H9 (cell line): ENCODE measurements around the gene MRPL53. TPM values are rescaled to one million over a fixed set of nuclear protein-coding genes. Genes with fewer than 3 reads are reported as not detected.

Experiments
- DNase-seq: peaks from one replicate; pipeline ENCODE4 v3.0.0-alpha.2; 2017
- H2AFZ ChIP-seq: one replicate; pipeline ENCODE4 v1.6.1; 2013; ENCODE audit warnings: mild to moderate bottlenecking, low read length, control low read depth, moderate library complexity
- H2AK5ac ChIP-seq: 2 replicates; pipeline ENCODE4 v1.6.1; 2013; ENCODE audit warnings: low read length, control low read depth, mixed read lengths; ENCODE audit not compliant: insufficient read length
- H2BK120ac ChIP-seq: one replicate; pipeline ENCODE4 v1.6.1; 2013; ENCODE audit warnings: low read depth, mild to moderate bottlenecking, low read length, control low read depth, inconsistent platforms; ENCODE audit not compliant: poor library complexity, severe bottlenecking
- H2BK12ac ChIP-seq: 2 replicates; pipeline ENCODE4 v1.6.1; 2013; ENCODE audit warnings: low read length, control low read depth, mixed read lengths, low read depth; ENCODE audit not compliant: insufficient read length
- H2BK15ac ChIP-seq: 2 replicates; pipeline ENCODE4 v1.6.1; 2013; ENCODE audit warnings: low read depth, low read length, control low read depth
- H2BK20ac ChIP-seq: one replicate; pipeline ENCODE4 v1.6.1; 2013; ENCODE audit warnings: low read depth, mild to moderate bottlenecking, low read length, control low read depth, inconsistent platforms; ENCODE audit not compliant: poor library complexity, severe bottlenecking
- H2BK5ac ChIP-seq: 2 replicates; pipeline ENCODE4 v1.6.1; 2013; ENCODE audit warnings: low read length, control low read depth, mixed read lengths; ENCODE audit not compliant: insufficient read length
- H3K14ac ChIP-seq: 2 replicates; pipeline ENCODE4 v1.6.1; 2013; ENCODE audit warnings: low read length, control low read depth; ENCODE audit not compliant: insufficient read depth
- H3K18ac ChIP-seq: 2 replicates; pipeline ENCODE4 v1.6.1; 2013; ENCODE audit warnings: low read depth, mild to moderate bottlenecking, mixed read lengths, low read length, control low read depth; ENCODE audit not compliant: insufficient read length
- H3K23ac ChIP-seq: 2 replicates; pipeline ENCODE4 v1.6.1; 2013; ENCODE audit warnings: low read length, control low read depth, mixed read lengths, low read depth; ENCODE audit not compliant: insufficient read length
- H3K23me2 ChIP-seq: 2 replicates; pipeline ENCODE4 v1.6.1; 2013; ENCODE audit warnings: low read depth, mild to moderate bottlenecking, mixed read lengths, low read length, control low read depth; ENCODE audit not compliant: insufficient read length, poor library complexity, severe bottlenecking
- H3K27ac ChIP-seq: 2 replicates; pipeline ENCODE4 v1.5.1; 2013; ENCODE audit warnings: low read length, control low read depth, mixed read lengths, low read depth; ENCODE audit not compliant: insufficient read length
- H3K27me3 ChIP-seq: 2 replicates; pipeline ENCODE4 v1.6.1; 2013; ENCODE audit warnings: low read length, control low read depth, inconsistent platforms; ENCODE audit not compliant: insufficient read depth
- H3K4ac ChIP-seq: 2 replicates; pipeline ENCODE4 v1.6.1; 2013; ENCODE audit warnings: low read depth, mild to moderate bottlenecking, control low read depth, inconsistent platforms, low read length, moderate library complexity
- H3K4me1 ChIP-seq: 2 replicates; pipeline ENCODE4 v1.6.1; 2013; ENCODE audit warnings: low read length, control low read depth, inconsistent platforms; ENCODE audit not compliant: insufficient read depth
- H3K4me2 ChIP-seq: 2 replicates; pipeline ENCODE4 v1.6.1; 2013; ENCODE audit warnings: low read length, control low read depth, mixed read lengths; ENCODE audit not compliant: insufficient read length, insufficient read depth
- H3K56ac ChIP-seq: 2 replicates; pipeline ENCODE4 v1.6.1; 2013; ENCODE audit warnings: low read depth, mild to moderate bottlenecking, mixed read lengths, low read length, control low read depth; ENCODE audit not compliant: insufficient read length
- H3K79me1 ChIP-seq: 2 replicates; pipeline ENCODE4 v1.6.1; 2013; ENCODE audit warnings: low read depth, mild to moderate bottlenecking, moderate library complexity, low read length, control low read depth, inconsistent platforms; ENCODE audit not compliant: insufficient read depth, poor library complexity, severe bottlenecking
- H3K79me2 ChIP-seq: 2 replicates; pipeline ENCODE4 v1.6.1; 2013; ENCODE audit warnings: low read length, control low read depth, inconsistent platforms; ENCODE audit not compliant: insufficient read depth
- H3K9ac ChIP-seq: 2 replicates; pipeline ENCODE4 v1.6.1; 2013; ENCODE audit warnings: low read length, control low read depth, mixed read lengths; ENCODE audit not compliant: insufficient read length; ENCODE audit errors: extremely low read depth
- H3K9me3 ChIP-seq: one replicate; pipeline ENCODE4 v1.6.1; 2013; ENCODE audit warnings: low read depth, low read length, inconsistent platforms; ENCODE audit not compliant: control insufficient read depth
- H3T11ph ChIP-seq: one replicate; pipeline ENCODE4 v1.6.1; 2013; ENCODE audit warnings: mild to moderate bottlenecking, low read length, control low read depth, inconsistent platforms
- H4K20me1 ChIP-seq: one replicate; pipeline ENCODE4 v1.6.1; 2013; ENCODE audit not compliant: control insufficient read depth, insufficient read length, insufficient read depth
- H4K5ac ChIP-seq: 2 replicates; pipeline ENCODE4 v1.6.1; 2013; ENCODE audit warnings: low read depth, mild to moderate bottlenecking, mixed read lengths, low read length, control low read depth; ENCODE audit not compliant: insufficient read length
- H4K8ac ChIP-seq: replicated peaks from 2 replicates; pipeline ENCODE4 v1.6.1; 2013; ENCODE audit warnings: low read length, control low read depth, mixed read lengths, low read depth; ENCODE audit not compliant: insufficient read length
- H4K91ac ChIP-seq: 2 replicates; pipeline ENCODE4 v1.6.1; 2013; ENCODE audit warnings: low read depth, mild to moderate bottlenecking, moderate library complexity, mixed read lengths, low read length, control low read depth; ENCODE audit not compliant: insufficient read length
- H3K27ac Mint-ChIP-seq, 3 experiments: 2 replicates in 2 of 3; 3 replicates in 1 of 3; pipeline ENCODE4 v1.8.0; 2020 to 2021; ENCODE audit warnings: mixed read lengths in 3 of 3, mild to moderate bottlenecking in 1 of 3, moderate library complexity in 1 of 3
- H3K27me3 Mint-ChIP-seq: 2 replicates; pipeline ENCODE4 v1.8.0; 2021; ENCODE audit warnings: low read depth, mild to moderate bottlenecking, moderate library complexity, mixed read lengths
- H3K36me3 Mint-ChIP-seq, 3 experiments: 2 replicates in 2 of 3; 3 replicates in 1 of 3; pipeline ENCODE4 v1.8.0; 2020 to 2021; ENCODE audit warnings: low read depth in 3 of 3, mixed read lengths in 3 of 3; ENCODE audit not compliant: insufficient read depth in 1 of 3
- H3K4me1 Mint-ChIP-seq, 2 experiments: 2 replicates each; pipeline ENCODE4 v1.8.0; 2020; ENCODE audit warnings: mixed read lengths in 2 of 2
- H3K4me3 Mint-ChIP-seq, 2 experiments: 2 replicates in 1 of 2; 3 replicates in 1 of 2; pipeline ENCODE4 v1.8.0; 2020 to 2021; ENCODE audit warnings: mild to moderate bottlenecking in 2 of 2, mixed read lengths in 2 of 2, moderate library complexity in 1 of 2
- H3K9me3 Mint-ChIP-seq, 2 experiments: 2 replicates in 1 of 2; 3 replicates in 1 of 2; pipeline ENCODE4 v1.8.0; 2020; ENCODE audit warnings: mild to moderate bottlenecking in 2 of 2, mixed read lengths in 2 of 2, moderate library complexity in 1 of 2
- WGBS: extraction: QIAGEN DNeasy Blood & Tissue Kit; methylation state at CpG from one replicate; pipeline ENCODE4 v1.1.7; 2013; ENCODE audit warnings: missing lambda C conversion rate, low lambda C conversion rate, mixed read lengths; ENCODE audit not compliant: insufficient read length; ENCODE audit errors: extremely low coverage; 5-methylcytosine and 5-hydroxymethylcytosine counted together
- total RNA-seq: library from RNA; stranded (reverse); gene quantifications from 2 replicates; pipeline ENCODE4 v1.2.1, GENCODE V29; 2021
- TF ChIP-seq, protein P1 (sequence below): fragments of 200-600 bp; sonication (generic); conservative IDR thresholded peaks from 3 replicates; pipeline ENCODE4 v1.8.0; 2021; ENCODE audit warnings: antibody characterized with exemption, mild to moderate bottlenecking

The MRPL53 gene
- total RNA-seq, 1 experiment from 2014 or later, result 59.5 TPM

DNA sequence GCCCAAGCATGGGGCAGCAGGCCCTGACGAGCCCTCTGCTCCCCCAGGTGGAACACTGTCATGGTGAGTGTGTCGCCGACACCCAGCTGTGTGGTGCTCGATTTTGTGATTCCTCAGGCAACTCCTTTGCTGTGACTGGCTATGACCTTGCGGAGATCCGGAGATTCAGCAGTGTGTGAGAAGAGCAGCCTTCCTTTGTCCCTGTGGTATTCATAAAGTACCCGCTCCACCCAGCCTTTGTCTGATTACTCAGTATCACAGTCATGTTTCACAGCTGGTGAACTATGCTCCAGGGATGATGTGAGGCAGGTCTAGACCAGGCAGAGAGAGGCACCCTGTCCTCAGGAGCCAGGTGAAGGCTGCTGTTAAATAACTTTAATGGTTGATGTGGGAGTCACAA lies 47.0 kb downstream of the MRPL53 start:
- Histone ChIP-seq H3K4me2 (no peak overlapping the region), H3K9me3 (no peaks in the 10 kb centered on the region), H2BK20ac (no peak overlapping the region), H3K23me2 (peaks cover 9% of the 10 kb centered on the region), H3K79me1 (no peaks in the 10 kb centered on the region), H3T11ph (no peak overlapping the region), H3K4ac (no peak overlapping the region), H2BK120ac (no peak overlapping the region), H2AK5ac (no peak overlapping the region), H3K9ac (no peak overlapping the region), H3K27me3 (no peaks in the 10 kb centered on the region), H3K14ac (no peak overlapping the region), H2AFZ (no peak overlapping the region), H3K4me1 (no peaks in the 10 kb centered on the region), H2BK5ac (no peak overlapping the region), H2BK15ac (no peak overlapping the region), H3K18ac (no peak overlapping the region), H4K91ac (no peak overlapping the region), H3K79me2 (no peaks in the 10 kb centered on the region), H2BK12ac (no peak overlapping the region), H4K8ac (no peak overlapping the region), H4K20me1 (no peaks in the 10 kb centered on the region), H4K5ac (no peak overlapping the region), H3K56ac (no peak overlapping the region), H3K23ac (no peak overlapping the region), H3K27ac (no peak overlapping the region)
- Mint-ChIP-seq H3K27ac (peak overlapping the region; percentile 44 to 88 (median 76); a peak in 4 of 7 replicates), H3K27me3 (peaks cover 18% of the 10 kb centered on the region), H3K9me3 (no peaks in the 10 kb centered on the region; a peak in 2 of 5 replicates), H3K36me3 (peaks cover 32 to 66% (median 63%) of the 10 kb centered on the region in 3 experiments), H3K4me3 (peak overlapping the region in 1 of 2 experiments; percentile 13; a peak in 1 of 5 replicates), H3K4me1 (peaks cover 11 to 14% of the 10 kb centered on the region in 2 experiments)
- TF ChIP-seq, protein P1, sequence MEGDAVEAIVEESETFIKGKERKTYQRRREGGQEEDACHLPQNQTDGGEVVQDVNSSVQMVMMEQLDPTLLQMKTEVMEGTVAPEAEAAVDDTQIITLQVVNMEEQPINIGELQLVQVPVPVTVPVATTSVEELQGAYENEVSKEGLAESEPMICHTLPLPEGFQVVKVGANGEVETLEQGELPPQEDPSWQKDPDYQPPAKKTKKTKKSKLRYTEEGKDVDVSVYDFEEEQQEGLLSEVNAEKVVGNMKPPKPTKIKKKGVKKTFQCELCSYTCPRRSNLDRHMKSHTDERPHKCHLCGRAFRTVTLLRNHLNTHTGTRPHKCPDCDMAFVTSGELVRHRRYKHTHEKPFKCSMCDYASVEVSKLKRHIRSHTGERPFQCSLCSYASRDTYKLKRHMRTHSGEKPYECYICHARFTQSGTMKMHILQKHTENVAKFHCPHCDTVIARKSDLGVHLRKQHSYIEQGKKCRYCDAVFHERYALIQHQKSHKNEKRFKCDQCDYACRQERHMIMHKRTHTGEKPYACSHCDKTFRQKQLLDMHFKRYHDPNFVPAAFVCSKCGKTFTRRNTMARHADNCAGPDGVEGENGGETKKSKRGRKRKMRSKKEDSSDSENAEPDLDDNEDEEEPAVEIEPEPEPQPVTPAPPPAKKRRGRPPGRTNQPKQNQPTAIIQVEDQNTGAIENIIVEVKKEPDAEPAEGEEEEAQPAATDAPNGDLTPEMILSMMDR, result no peak
- no CpG with 5 or more reads among the region's 7 CpGs for WGBS
- no peak for DNase-seq
